ENCODE data around the gene MGAT5.

DNA sequence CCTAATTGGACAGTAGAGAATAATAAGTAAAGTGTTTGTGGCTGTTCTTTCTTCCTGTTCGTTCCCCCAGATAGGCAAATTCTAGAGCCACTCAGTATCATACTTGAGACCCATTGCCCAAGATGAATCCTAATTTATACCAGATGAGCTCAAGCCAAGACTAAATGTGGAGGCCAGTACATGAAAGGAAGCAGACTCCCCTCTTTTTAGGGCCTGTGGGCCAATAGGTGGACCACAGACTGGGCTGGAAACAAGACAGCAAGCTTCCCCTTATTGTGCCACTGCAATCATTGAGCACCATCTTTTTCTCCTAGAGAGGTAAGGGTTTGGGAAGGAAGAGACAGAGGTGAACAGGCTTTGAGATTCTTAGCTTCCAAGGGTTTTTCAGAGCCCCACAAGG lies 141.9 kb downstream of the MGAT5 start:
- TF ChIP-seq EP300 (IDR thresholded peaks at IDR 0.05) = no peak
- TF ChIP-seq, protein P1, sequence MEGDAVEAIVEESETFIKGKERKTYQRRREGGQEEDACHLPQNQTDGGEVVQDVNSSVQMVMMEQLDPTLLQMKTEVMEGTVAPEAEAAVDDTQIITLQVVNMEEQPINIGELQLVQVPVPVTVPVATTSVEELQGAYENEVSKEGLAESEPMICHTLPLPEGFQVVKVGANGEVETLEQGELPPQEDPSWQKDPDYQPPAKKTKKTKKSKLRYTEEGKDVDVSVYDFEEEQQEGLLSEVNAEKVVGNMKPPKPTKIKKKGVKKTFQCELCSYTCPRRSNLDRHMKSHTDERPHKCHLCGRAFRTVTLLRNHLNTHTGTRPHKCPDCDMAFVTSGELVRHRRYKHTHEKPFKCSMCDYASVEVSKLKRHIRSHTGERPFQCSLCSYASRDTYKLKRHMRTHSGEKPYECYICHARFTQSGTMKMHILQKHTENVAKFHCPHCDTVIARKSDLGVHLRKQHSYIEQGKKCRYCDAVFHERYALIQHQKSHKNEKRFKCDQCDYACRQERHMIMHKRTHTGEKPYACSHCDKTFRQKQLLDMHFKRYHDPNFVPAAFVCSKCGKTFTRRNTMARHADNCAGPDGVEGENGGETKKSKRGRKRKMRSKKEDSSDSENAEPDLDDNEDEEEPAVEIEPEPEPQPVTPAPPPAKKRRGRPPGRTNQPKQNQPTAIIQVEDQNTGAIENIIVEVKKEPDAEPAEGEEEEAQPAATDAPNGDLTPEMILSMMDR (IDR thresholded peaks at IDR 0.05) = no peak
- TF ChIP-seq POLR2A (IDR thresholded peaks at IDR 0.05; ENCODE audit: low read depth) = no peak
- TF ChIP-seq POLR2AphosphoS5 (IDR thresholded peaks at IDR 0.05) = no peak
